Measurements from ENCODE around the gene MSI1.

MSI1 gene

DNA sequence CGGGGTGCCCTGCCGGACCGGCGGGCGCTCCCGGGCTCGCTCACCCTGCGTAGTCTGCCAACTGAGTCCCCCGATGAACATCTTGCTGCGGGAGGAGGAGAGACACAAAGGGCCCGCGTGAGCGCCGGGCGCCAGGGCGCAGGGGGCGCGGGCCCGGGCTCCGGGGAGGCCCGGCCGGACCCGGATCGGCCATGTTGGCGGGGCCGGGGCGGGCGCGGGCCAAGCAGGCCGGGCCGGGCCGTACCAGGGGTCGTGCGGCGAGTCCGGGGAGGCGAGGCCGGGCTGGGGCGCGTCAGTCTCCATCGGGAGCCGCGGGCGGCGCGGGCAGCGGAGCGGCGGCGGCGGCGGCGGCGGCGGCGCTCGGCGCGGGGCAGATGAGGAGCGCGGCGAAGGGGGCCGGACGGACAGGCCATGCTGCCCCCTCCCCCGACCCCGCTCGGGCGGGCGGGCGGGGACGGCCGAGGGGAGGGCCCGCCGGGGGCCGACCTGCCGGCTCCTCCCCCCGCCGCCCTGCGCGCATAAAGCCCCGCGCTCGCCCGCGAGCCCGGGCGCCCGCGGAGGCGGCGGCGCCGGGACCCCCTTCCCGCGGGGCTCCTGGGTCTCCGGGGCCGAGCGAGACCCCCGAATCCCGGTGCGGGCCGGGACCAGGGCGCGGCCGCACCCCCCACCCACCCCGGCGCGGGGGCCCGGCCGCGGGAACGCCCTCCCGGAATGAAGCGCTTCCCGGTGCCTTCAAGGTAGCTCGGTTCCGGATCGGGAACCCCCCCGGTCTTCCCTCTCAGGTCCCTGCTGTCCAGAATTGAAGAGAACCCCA lies at the start of gene MSI1:
Gene MSI1 (minus strand): TSS at position 376 of the 814 bp plus-strand sequence. CDS start 73 bp downstream, at position 303.
- DNase-seq (ENCODE audit: low read depth), result no peak

DNA sequence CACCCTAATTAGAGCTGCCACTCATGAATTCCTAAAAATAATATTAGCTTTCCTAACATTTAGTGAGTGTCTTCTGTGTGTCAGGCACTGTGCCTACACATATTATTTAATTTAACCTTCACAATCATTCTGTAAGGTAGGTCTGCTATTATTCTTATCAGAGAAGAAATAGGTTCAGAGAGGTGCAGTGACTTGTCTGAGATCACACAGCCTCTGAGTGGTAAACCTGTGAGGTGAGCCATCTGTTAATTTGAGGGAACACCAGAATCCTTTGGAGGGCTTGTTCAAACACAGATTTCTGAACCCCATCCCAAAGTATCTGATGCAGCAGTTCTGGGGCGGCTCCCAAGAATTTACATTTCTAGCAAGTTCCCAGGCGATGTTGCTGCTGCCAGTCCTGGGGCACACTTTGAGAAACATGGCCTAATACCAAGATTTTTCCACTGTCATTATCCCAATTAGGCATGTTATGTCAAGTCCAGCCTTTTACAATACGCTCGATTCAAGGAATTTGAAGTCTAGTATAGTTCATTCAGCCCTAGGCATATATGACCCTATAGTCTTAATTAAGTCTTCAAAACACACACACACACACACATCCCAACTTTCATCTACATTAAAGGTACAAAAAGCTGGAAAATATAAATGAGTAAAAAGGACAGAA lies 49.1 kb upstream of the MSI1 start:
- no peak for DNase-seq (ENCODE audit: low read depth)

DNA sequence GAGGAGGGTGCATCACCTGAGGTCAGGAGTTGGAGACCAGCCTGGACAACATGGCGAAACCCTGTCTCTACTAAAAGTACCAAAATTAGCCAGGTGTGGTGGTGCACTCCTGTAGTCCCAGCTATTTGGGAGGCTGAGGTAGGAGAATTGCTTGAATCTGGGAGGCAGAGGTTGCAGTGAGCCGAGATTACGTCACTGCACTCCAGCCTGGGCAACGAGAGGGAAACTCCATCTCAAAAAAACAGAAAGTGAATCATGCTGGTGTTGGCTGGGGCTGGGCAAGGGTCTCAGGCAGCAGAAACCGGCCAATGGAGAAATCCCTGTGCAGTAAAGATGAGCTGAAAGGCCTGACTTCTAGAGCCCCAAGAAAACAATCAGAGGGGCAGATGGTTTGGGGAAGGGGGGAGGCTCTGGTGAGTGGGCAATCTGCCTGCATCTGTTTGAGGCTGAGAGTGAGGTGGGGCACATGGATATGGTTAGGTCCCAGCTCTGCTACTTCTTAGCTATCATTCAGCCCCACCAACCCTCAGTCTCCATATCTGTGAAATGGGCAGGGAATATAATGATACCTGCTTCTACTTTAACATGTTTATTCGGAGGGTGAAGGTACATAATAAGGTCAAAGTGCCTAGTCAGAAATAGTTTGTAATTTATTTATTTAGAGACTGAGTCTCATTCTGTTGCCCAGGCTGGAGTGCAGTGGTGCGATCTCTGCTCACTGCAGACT lies 47.7 kb upstream of the MSI1 start:
- no peak for DNase-seq (ENCODE audit: low read depth)

DNA sequence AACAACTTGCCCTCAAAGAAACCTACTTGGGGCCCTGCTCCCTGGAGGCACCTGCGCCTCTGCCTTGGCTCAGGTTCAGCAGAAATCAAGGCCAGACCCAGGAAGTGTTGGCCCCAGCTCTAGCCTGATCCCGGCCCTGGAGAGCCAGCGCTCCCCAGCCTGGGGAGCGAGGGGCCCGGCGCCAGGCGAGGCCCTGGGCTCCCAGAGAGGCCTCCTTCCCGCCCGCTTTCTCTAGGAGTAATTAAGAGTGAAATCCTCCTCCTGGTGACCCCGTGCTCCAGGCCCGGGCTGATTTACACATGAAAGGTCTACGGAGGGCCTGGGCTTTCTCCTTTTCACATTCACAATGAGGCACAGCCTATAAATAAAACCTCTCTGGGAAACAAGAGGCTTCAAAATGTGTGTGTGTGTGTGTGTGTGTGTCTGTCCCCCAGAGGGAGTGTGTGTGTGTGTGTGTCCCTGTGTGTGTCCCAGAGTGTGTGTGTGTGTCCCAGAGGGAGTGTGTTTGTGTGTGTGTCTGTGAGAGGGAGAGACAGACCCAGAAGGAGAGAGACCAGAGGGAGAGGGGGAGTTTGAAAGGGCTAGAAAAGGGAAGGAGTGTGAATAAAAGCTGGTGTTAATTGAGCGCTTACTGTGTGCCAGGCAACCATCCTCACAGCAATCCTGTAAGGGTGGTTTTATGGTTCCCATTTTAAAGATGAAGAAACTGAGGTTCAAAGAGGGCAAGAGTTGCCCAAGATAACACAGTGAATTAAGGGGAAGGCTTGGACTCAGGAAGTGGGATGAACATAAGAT lies 45.1 kb upstream of the MSI1 start:
- no peak for DNase-seq (ENCODE audit: low read depth)

DNA sequence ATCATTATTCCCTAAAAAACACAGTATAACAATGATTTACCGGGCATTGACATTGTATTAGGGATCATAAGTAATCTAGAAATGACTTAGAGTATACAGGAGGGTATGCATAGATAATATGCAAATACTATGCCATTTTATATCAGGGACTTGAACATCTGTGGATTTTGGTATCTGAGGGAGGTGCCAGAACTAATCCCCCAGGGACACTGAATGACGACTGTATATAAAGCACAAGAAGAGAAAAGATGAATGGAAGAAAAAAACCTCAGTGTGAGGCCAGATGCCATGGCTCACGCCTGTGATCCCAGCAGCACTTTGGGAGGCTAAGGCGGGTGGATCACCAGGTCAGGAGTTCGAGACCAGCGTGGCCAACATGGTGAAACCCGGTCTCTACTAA lies 43.5 kb upstream of the MSI1 start:
- DNase-seq (ENCODE audit: low read depth), result no peak

DNA sequence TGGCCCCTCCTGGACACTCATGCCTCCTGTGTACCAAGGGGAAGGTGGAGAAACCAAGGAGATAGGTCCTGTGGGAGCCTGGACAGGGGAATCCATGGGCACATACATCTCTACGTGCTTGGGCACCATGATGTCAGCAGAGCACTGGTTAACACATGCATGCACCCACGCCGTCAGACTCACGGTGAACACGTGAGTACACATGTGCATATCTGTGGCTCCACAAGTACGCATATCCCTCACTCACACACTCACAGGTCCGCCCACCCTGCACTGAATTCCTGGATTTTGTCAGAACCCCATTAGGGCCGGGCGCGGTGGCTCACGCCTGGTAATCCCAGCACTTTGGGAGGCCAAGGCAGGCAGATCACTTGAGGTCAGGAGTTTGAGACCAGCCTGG lies 39.8 kb upstream of the MSI1 start:
- no peak for DNase-seq (ENCODE audit: low read depth)

DNA sequence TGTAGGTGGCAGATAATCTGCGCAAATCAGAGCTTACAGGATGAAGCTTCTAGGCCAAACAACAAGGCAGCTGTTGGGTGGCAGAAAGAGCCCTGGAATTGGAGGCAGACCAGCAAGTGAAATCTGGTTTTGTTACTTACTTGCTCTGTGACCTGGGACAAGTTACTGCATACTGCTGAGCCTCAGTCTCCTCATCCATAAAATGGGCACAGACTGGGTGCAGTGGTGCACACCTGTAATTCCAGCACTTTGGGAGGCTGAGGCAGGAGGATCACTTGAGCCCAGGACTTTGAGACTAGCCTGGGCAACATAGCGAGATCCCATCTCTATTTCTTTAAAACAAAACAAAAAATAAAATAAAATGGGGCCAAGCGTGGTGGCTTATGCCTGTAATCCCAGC lies 37.6 kb upstream of the MSI1 start:
- DNase-seq (ENCODE audit: low read depth), result no peak

DNA sequence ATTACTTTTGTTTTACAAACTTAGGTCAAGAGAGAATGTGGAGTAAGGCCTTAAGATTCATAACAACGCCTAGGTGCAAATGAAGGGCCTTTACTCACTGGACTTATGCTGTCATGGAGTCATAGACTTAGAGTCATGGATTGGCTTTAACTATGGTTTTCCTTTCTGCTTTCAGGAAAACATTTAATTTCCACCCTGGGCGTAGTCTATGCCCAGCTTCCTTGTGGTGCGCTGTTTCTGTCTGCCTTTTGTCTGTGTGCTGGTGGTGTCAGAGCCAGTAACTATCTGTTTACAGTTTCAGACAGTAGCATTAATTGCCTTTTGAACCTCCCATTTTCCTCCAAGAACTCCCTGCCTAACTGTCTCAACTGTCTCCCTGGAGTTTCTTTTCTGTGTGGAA lies 37.1 kb upstream of the MSI1 start:
- no peak for DNase-seq (ENCODE audit: low read depth)

DNA sequence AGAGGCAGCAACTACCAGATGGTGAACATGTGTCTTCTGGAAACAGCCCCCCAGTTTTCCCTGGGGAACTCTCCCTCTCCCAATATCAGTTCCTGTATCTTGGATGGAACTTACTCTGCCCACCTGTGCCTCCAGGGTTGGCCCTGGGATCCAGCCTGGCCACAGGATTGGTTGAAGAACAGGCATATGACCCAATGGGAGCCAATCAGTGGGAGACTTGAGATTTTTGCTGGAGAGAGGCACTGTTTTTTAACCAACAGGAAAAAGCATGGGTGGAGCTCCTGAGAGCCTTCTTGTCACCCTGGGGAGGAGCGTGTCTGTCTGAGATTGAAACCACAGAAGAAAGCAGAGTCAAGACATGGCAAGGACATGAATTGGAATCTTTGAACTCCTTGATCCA lies 35.3 kb upstream of the MSI1 start:
- no peak for DNase-seq (ENCODE audit: low read depth)

DNA sequence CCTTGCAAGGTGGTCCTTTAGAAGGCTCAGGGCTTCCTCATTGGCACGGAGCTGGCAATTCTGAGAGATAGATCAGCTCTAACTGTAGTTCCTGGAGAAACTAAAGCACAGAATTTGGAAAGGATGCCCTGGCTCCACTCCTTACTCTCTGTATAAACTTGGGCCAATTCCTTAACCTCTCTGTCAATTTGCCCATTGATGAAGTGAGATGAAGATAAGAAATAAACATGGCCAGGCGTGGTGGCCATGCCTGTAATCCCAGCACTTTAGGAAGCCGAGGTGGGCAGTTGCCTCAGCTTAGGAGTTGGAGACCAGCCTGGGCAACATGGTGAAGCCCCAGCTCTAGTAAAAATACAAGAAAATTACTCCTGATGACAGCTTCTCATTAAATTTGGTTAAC lies 34.9 kb upstream of the MSI1 start:
- no peak for DNase-seq (ENCODE audit: low read depth)

DNA sequence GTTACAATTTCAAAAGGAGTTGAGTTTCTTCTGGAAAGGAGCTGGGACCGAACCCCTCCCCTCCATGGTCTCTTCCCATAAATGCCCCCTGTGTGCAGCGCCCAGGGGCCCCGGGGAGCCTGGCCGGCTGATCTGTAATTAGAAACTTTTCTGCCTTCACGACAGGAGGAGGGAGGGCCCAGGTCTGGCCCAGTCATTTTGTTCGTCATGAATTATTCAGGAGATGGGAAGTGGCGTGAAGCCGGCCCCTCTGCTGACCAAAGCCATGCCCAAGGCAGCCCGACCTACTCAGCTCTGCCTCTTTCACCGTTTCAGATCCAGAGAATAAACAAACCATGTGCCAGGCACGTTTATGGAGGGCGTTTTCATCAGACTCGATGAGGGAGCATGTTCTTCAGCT lies 33.3 kb upstream of the MSI1 start:
- no peak for DNase-seq (ENCODE audit: low read depth)

DNA sequence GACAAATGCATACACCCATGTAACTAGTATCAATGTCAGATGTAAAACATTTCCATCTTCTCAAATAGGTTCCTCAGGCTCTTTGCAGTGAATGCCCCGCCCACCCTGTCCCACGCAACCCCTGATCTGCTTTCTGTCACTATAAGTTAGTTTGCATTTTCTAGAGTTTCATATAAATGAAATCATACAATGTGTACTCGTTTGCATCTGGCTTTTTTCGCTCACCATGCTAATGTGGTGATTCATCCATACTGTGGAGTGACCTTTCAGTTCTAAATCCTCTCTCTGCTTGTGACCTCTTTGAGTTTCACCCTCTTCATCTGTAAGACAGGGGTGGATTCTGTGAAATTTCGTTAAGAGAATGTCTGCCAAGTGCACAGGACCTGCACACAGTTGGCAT lies 30.6 kb upstream of the MSI1 start:
- DNase-seq (ENCODE audit: low read depth), result no peak

DNA sequence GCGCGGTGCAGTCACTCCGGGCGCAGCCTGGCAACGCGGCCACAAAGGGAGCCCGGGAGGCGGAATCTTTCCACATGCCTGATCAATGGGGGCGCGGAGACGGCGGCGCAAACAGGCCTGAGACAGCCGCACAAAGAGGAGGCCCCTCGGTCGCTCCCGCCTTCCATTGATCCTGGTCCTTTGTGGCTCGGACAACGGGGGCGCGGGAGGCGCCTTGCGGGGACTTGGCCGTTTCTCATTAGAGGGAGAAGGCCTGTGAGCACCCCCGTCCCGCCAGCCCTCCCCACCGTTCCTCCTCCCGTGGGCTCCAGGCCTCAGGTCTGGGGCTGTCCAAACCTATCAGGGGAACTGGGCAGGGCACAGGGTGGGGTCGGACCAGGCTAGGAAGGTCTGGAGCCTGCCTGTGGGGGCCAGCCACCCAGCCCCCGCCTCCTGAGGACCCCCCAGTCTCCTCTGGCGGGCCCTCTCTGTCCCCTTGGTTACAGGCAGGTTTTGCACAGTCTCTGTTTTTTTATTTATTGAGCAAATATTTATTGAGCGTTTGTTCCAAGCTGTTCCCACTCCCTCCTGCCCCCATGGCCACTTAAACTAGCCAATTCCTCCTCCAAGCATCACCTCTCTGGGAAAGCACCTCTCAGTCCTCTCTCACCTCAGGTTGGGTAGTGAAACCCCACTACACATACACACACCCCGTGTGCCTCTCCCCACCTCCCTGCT lies 29.0 kb upstream of the MSI1 start:
- DNase-seq (ENCODE audit: low read depth), result no peak

DNA sequence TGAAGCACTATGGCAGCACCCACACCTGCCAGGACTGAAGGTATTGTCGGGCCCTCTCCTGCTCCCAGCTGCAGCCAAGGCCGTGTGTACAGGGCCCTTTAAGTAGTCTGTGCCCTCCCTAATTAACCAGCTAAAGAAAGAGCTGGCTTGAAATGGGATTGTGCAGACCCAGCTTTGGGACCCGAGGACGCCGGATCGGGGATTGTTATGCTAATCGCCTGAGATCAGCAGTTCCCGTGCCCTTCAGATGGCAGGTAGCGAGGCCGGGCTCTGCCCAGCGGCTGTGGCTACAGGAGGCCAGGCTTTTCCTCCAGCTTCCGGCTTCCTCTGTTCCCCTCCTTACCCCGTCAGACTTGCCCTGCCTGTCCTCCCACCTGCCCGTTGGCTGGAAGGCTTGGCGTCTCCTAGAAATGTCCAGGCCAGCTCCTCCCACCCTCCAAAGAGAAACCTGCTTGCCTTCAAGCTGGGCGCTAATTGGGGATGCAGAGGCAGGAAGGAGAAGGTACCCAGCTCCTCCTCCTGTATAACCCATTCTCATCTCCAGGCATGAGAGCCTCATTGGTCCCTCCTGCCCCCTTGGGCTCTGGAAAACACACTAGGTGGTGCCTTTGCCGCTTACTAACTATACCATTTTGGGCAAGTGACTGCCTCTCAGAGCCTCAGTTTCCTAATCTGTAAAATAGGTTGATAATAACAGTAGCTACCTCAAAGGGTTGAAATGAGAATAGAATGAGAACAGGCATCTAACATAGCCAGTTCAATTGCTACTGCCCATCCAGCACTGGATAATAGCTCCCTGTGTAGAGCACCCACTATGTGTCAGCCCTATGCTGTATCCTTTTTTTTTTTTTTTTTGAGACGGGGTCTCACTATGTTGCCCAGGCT lies 25.8 kb upstream of the MSI1 start:
- no peak for DNase-seq (ENCODE audit: low read depth)

DNA sequence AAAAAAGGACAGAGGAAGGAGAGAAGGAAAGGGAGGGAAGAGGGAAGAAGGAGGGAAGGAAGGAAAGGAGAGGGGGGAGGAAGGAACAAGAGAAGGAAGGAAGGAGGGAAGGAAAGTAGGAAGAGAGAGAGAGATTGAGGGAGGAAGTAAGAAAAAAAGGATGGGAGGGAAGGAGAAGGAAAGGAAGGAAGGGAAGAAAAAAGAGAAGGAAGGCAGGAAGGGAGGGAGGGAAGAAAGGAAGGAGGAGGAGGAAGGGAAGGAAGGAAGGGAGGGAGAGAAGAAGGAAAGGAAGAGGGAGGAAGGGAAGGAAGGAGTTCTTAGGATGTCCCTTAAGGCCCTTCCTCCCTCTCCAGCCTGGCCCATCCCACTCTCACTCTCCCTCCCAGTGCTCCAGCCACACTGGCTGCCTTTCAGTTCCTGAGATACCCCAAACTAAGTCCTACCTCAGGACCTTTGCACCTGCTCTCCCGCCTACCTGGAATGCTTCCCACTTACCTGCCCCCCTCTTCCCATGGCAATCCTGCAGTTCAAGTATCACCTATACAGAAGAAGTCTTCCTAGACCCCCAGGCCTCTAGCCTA lies 21.7 kb upstream of the MSI1 start:
- DNase-seq (ENCODE audit: low read depth), result no peak

DNA sequence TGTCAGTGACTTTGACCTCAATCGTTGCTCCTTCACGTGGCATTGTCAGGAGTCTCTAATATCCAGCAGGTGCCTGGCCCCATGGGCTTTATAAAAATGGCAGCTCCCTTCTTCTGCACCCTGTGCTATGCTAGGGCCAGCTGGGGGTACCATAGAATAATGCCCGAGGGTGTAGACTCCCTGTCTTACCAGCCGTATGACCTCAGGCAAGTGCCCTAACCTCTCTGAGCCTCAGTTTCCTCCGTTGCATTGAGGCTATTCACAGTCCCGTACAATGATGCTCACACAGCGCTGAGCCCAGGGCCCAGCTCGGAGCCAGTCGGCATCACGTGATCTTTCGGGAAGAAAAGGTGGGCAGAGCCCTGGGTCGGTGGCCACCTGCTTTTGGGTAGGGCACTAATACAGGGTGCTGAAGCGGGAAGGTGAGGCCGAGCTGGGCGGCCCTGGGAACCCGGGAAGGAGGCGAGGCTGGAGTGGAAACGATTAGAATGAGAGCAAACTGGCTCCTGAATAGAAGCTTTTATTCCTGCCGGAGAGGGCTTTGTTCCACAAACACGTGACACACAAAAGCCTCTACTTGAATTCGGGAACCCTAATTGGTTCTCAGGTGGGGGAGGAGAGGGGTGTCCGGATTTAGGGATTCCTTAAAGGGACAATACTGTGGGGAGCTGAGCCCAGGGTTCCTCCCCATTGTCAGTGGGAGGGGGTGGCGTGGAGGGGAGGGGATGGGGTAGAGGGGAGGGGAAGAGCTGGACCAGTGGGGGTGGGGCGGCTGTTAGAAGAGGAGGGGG lies 19.9 kb upstream of the MSI1 start:
- no peak for DNase-seq (ENCODE audit: low read depth)

DNA sequence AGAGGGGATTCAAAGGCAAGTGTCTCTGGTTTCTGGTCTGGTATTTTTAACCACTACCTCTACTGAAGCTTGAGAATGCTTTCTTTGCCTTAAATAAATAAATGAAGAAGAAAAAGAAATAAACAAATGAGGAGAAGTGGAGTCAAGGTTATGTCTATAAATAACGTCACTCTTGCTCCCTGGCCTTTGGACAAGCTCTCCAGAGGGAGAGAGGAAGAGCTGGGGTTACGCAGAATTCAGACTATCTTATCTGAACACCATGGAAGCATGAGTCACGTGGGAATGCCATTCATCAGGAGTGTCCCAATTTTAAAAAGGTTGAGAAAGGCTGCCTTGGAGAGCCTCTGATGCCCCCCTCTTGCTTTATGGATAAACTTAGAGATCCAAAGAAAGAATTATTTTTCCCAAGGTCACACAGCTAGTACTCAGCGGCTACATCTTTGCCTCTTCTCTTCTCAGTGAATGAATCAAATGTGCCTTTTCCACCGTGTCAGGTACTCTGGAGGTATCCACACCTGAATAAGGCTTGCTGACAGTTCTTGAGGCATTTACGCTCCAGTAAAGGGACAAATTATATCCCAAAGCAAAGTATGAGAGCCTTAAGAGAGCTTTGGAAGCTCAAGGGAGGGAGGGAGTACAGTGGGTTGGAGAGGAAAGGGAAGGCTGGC lies 12.9 kb upstream of the MSI1 start:
- DNase-seq (ENCODE audit: low read depth), result no peak

DNA sequence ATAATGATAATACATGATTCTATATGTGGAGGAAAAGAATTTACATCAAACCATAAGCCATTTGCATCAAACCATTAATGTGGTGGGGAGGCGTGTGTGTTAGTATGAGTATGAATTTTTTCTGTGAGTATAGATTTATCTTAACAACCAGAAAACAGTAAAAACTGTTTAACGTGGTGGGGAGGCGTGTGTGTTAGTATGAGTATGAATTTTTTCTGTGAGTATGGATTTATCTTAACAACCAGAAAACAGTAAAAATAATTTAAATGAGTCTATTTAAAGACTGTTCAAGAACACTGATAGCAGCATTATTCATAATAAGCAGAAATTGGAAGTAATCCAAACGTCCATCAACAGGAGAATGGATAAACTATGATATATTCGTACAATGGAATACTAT lies 9.1 kb upstream of the MSI1 start:
- no peak for DNase-seq (ENCODE audit: low read depth)

DNA sequence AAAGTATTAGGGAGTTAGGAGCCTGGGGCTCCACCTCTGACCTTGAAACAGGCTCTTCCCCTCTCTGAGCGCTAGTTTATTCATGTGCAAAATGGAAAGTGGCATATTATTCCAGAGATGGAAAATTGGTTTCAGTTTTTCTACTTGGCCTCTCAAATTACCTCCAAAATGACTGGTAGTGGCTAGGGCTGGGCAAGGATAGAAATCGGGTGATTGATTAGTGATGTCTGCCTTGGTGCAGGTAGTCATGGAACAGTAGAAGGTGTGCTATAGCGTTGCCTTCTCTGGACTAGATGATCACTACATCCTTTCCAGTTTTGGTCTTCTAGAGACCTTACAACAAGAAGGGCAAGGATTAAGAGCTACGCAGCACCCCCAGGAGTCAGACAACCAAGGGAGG lies 8.6 kb upstream of the MSI1 start:
- DNase-seq (ENCODE audit: low read depth), result no peak
